HG02759 (cell line): ENCODE data around the gene YWHAG.
"Not testable (repeated sequence)": the region's sequence is repeated elsewhere in the genome, so short reads cannot be mapped to it uniquely, and the experiment has no call there.

Experiments
- ATAC-seq: cut with Tn5 transposase; IDR thresholded peaks from one replicate; pipeline ENCODE4 v1.9.1; 2021; ENCODE audit warnings: mild to moderate bottlenecking, moderate library complexity; ENCODE audit not compliant: unreplicated experiment

The YWHAG gene

DNA sequence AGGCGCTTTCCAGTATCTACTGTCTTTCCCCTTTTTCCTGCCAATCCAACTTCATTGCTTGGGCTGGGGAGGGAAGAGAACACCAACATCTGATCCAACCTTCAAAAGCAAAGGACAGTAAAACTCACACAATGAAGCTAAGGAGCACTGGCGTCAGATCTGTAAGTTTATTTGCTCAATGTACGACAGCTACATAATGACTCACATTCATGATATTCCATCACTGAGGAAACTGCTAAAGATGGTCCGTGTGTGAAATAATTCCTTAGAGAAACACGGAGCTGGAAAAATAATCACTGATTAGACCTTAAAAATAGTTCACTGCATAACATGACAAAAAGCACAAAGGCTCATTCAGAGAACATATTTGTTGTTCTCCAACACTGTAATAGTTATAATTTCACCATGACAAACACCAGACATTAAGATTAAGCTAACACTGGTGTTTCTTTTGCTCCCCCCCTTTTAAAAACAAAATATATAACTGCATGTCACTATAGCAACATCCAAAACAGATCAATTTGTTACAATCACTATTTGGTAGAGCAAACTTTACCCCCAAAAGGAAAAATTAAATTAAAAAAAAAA, 32.1 kb downstream of the YWHAG start:
- no peak for ATAC-seq

DNA sequence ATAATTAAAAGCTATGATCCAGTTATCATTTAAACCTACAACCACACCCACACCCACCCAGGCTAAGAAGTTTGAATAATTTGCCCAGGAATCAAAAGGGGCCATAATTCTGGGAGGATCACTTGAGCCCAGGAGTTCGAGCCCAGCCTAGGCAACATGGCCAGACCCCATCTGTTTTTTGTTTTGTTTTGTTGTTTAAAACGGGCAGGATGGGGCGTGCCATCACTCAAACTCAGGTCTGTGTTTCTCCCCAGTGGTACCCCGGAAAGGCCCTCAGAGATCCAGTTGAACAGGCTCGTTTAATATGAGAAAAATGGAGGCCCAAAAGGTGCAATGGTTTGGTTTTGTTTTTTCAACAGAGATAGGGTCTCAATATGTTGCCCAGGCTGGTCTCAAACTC, 33.0 kb downstream of the YWHAG start:
- ATAC-seq = no peak

DNA sequence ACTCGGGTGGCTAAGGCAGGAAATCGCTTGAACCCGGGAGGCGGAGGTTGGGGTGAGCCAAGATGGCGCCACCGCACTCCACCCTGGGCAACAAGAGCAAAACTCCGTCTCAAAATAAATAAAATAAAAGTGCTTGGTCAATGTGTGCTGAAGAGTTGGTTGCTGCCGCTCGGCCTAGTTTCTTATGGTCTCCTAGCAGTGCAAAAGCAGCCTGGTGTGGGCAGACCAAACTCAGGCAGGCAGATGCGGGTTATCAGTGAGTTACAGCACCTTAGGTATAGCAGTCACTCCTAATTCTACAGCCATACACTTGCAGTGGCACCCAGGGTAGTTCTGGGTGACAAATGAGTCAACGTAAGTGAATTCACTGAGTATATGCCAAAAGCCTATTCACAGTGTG, 33.7 kb downstream of the YWHAG start:
- ATAC-seq = no peak

DNA sequence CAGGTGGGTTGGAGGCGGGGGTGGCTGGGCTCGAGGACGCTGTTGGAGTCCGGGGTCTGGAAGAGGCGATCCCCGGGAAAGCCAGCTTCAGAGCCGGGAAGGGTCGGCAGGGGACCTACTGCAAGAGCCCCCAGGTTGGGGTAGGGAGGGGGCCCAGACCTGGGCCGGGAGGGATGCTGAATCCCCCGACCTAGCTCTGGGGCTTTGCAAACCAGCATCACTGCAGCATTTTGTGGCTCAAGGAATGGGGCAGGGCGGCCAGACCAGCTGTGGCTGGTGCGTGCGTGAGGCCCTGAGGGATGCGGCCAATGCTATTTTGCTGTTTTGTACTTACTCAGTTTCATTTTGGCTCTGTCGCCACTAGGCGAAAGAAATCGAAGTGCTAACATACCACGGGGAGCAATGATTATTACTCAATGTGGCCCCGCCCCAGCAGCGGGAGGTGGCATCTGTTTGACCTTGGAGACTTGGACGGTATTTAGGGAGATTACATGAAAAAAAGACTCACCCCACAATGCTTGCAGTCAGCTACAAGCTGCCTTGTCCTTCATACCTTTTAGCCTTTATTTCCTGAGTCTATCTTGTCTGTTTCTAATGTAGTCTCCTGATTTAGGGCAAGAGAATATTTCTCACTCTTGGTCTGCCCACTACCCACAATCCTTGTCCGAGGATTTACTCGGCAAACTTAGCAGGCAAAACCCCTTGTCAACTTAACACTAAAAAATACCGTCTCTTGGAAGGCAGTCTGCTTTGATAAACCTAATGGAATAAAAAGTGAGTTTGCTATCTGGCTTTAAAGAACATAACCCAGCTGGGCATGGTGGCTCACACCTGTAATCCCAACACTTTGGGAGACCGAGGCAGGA, 40.1 kb downstream of the YWHAG start:
- ATAC-seq = peak; percentile 46

GRCh38 chr7:76317782-76318487, 40.9 kb downstream of the YWHAG start:
- peak; percentile 92 for ATAC-seq

DNA sequence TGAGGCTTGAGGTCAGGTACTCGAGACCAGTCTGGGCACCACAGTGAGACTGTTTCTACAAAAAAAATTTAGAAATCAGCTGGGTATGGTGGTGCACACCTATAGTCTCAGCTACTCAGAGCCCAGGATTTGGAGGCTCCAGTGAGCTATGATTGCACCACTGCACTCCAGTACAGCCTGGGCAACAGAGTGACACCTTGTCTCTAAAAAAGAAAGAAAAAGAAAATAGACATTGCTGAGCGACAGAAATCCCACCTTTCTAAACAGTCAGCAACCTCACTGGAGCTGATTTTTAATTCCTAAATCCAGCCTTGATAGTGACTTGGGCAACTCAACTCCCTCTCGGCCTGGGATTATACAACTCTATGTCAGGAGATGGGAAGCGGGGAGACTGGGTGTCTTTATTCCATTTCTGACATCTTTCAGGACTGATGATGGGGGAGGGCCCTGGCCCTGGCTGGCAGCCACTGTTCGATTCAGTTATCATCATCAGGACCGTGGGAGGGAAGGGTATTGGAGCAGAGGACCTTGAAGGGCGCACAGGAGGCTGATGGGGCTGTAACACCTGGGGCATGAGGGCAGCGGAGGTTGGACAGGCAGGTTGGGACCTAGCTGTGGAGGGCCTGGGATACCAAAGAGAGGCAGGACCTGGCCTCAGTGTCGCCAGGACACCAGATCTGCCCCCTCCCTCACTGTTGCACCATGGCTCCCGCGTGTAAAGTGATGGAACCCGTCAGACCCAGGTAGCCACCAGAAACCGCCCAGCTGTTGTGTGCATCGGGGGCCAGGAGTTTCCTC, 41.6 kb downstream of the YWHAG start:
- no peak for ATAC-seq

- no peak for ATAC-seq
Observed at GRCh38 chr7:76315364-76315763, 43.4 kb downstream of the YWHAG start.

DNA sequence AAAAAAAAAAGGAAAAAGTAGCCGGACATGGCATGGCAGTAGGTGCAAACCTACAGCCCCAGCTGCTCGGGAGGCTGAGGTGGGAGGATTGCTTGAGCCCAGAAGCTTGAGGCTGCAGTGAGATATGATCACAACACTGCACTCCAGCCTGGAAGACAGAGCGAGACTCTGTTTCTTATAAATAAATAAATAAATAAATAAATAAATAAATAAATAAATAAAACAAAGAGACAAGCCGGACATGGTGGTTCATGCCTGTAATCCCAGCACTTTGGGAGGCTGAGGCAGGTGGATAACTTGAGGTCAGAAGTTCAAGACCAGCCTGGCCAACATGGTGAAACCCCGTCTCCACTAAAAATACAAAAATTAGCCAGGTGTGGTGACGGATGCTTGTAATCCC, 44.1 kb downstream of the YWHAG start:
- not testable (repeated sequence) for ATAC-seq

DNA sequence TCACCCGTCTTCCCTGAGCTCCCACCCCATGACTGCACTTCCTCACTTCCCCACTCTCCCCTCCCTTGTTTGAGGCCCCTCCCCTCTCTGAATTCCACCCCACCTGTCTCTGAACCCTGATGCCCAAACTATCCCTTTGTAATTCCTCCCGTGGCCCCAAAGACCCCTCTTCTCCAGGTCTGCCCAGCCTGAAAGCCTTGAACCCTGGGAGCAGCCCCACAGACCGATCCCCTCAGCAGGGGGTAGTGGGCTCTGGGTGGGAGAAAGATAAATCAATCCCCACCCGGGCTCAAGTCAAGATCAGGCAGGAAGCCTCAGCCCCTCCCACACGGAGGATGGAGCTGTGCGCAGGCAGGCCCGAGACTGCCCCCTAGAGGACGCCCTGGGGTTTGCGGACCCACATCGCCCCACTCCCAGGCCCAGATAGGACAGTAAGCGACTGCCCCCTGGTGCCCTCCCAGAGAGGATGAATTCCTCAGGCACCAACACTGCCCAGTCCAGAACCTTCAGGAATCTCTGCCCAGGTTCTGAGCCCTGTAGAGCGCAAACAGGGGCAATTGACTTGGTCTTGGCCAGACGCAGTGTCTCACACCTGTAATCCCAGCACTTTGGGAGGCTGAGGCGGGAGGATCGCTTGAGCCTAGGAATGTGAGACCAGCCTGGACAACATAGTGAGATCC, 44.6 kb downstream of the YWHAG start:
- ATAC-seq = peak; percentile 36

DNA sequence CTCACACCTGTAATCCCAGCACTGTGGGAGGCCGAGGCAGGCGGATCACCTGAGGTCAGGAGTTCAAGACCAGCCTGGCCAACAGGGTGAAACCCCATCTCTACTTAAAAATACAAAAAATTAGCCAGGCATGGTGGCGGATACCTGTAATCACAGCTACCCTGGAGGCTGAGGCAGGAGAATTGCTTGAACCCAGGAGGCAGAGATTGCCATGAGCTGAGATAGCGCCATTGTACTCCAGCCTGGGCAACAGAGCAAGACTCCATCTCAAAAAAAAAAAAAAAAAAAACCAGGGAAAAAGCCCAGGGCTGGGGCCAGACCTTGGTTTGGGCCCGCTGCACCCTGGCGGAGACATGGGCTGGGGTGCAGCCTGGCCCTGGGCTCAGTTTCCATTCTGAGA, 47.0 kb downstream of the YWHAG start:
- not testable (repeated sequence) for ATAC-seq

DNA sequence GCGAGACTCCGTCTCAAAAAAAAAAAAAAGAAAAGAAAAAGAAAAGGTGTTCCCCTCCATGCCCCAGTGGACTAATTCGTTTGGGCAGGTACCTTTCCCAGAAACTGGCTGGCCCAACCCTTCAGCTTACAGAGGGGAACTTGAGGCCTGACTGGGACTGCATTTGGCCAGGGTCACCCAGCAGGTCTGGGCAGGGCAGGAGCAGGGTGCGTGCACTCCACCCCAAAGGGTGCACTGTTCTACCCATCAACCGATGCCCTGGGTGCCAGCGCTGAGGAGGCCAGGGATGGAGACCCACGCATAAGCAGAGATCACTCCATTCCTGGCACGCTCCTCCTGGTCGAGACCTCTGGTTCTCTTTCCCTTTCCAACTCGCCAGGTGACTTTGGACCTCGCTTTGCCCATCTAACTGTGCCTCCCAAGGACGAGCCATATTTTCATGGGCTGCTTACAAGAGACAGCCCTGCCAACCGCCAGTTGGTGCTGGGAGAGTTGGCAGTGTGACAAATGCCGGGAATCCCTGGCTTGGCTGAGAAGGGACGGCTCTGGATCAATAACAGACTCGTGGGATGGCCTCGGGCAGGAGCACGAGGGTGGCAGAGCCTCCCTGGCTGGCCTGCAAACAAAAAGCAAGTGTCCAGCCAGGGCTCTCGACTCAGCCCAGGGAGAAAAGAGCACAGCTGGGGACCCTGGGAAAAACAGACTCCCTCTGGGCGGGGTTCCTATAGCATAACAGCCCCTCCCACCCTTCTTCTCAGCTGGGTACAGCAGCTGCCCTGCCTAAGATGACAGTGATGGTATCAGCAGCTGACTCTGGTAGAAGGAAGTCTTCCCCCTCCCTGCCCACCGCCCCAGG, 48.5 kb downstream of the YWHAG start:
- no peak for ATAC-seq

GRCh38 chr7:76309341-76310101, 49.3 kb downstream of the YWHAG start:
- not testable (repeated sequence) for ATAC-seq

DNA sequence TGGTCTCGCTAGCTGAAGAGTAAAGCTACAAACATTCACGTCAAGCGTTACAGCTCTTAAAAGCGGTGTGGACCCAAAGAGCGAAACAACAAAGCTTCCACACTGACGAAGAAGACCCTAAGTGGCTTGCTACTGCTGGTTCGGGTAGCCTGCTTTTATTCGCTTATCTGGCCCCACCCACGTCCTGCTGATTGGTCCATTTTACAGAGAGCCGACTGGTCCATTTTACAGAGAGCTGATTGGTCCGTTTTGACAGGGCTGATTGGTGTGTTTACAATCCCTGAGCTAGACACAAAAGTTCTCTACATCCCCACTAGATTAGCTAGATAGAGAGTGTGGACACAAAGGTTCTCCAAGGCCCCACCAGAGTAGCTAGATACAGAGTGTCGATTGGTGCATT, 49.9 kb downstream of the YWHAG start:
- not testable (repeated sequence) for ATAC-seq

- no peak for ATAC-seq
Observed at GRCh38 chr7:76304888-76305375, 53.9 kb downstream of the YWHAG start.

- peak; percentile 56 for ATAC-seq
Observed at GRCh38 chr7:76303202-76304147, 55.3 kb downstream of the YWHAG start.

DNA sequence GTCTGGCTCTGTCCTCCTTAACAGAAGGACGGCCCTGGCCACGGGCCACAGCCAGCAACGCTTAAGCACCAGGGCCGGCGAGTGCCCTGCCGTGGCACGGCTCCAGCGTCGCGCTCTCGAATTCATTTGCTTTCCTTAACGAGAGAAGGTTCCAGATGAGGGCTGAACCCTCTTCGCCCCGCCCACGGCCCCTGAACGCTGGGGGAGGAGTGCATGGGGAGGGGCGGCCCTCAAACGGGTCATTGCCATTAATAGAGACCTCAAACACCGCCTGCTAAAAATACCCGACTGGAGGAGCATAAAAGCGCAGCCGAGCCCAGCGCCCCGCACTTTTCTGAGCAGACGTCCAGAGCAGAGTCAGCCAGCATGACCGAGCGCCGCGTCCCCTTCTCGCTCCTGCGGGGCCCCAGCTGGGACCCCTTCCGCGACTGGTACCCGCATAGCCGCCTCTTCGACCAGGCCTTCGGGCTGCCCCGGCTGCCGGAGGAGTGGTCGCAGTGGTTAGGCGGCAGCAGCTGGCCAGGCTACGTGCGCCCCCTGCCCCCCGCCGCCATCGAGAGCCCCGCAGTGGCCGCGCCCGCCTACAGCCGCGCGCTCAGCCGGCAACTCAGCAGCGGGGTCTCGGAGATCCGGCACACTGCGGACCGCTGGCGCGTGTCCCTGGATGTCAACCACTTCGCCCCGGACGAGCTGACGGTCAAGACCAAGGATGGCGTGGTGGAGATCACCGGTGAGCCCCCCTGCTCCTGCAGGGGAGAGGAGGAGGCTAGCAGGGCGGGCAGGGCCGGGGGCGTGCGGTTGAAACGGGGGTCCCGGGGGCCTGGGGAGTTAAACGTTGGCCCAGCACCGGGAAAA, 56.2 kb downstream of the YWHAG start, which contains the start of gene HSPB1:
Gene HSPB1, plus strand, starts transcription at position 327 of the 855 bp plus-strand sequence. Its CDS starts 40 bp downstream, at position 367.
- ATAC-seq = peak; percentile 54
